GM23248 (cell line): ENCODE data around the gene KLHDC9. TPM values are rescaled to one million over a fixed set of nuclear protein-coding genes. Genes with fewer than 3 reads are reported as not detected.

Source experiments
- DNase-seq: peaks from one replicate; pipeline ENCODE4 v3.0.0-alpha.2; 2015
- H2AFZ ChIP-seq: fragments of 200-600 bp; sonication (generic); 2 replicates; pipeline ENCODE4 v1.6.1; 2016; ENCODE audit warnings: antibody characterized with exemption
- H3F3A ChIP-seq: fragments of 200-600 bp; sonication (generic); 2 replicates; pipeline ENCODE4 v1.6.1; 2016; ENCODE audit warnings: mild to moderate bottlenecking, antibody characterized with exemption, mixed run types; ENCODE audit not compliant: insufficient read depth
- H3K27ac ChIP-seq: fragments of 200-600 bp; sonication (generic); 2 replicates; pipeline ENCODE4 v1.5.1; 2016; ENCODE audit warnings: mild to moderate bottlenecking
- H3K27me3 ChIP-seq: fragments of 200-600 bp; sonication (generic); replicated peaks from 2 replicates; pipeline ENCODE4 v1.6.1; 2016; ENCODE audit warnings: mild to moderate bottlenecking; ENCODE audit not compliant: insufficient read depth
- H3K36me3 ChIP-seq: fragments of 200-600 bp; sonication (generic); 2 replicates; pipeline ENCODE4 v1.6.1; 2016; ENCODE audit warnings: low read depth, mild to moderate bottlenecking
- H3K4me1 ChIP-seq: fragments of 200-600 bp; sonication (generic); 2 replicates; pipeline ENCODE4 v1.6.1; 2016; ENCODE audit warnings: mild to moderate bottlenecking; ENCODE audit not compliant: insufficient read depth
- H3K4me2 ChIP-seq: fragments of 200-600 bp; sonication (generic); one replicate; pipeline ENCODE4 v1.6.1; 2016; ENCODE audit warnings: mild to moderate bottlenecking; ENCODE audit not compliant: unreplicated experiment
- H3K4me3 ChIP-seq: fragments of 200-600 bp; sonication (generic); 2 replicates; pipeline ENCODE4 v1.5.1; 2016; ENCODE audit warnings: mild to moderate bottlenecking
- H3K79me2 ChIP-seq: fragments of 200-600 bp; sonication (generic); 2 replicates; pipeline ENCODE4 v1.6.1; 2016; ENCODE audit warnings: mild to moderate bottlenecking; ENCODE audit not compliant: insufficient read depth
- H3K9ac ChIP-seq: fragments of 200-600 bp; sonication (generic); 2 replicates; pipeline ENCODE4 v1.6.1; 2016; ENCODE audit warnings: mild to moderate bottlenecking
- H3K9me2 ChIP-seq: fragments of 200-600 bp; sonication (generic); 2 replicates; pipeline ENCODE4 v1.6.1; 2016; ENCODE audit warnings: mixed run types, mild to moderate bottlenecking, moderate library complexity; ENCODE audit not compliant: insufficient read depth
- H3K9me3 ChIP-seq: fragments of 200-600 bp; sonication (generic); one replicate; pipeline ENCODE4 v1.6.1; 2017; ENCODE audit warnings: low read depth
- H4K20me1 ChIP-seq: fragments of 200-600 bp; sonication (generic); 2 replicates; pipeline ENCODE4 v1.6.0; 2016; ENCODE audit not compliant: insufficient read depth
- EZH2 ChIP-seq: fragments of 200-600 bp; sonication (generic); IDR thresholded peaks from 2 replicates; pipeline ENCODE4 v1.6.1; 2018; ENCODE audit warnings: antibody characterized with exemption, mild to moderate bottlenecking; ENCODE audit not compliant: insufficient read depth, poor library complexity, severe bottlenecking
- EZH2phosphoT487 ChIP-seq: fragments of 200-600 bp; sonication (generic); IDR thresholded peaks from 2 replicates; pipeline ENCODE4 v1.6.1; 2018; ENCODE audit warnings: antibody characterized with exemption, moderate library complexity, mild to moderate bottlenecking, low read depth; ENCODE audit not compliant: insufficient read depth
- WGBS, 2 experiments: methylation state at CpG; one replicate each; pipeline ENCODE4 v1.1.6; 2015 to 2017; ENCODE audit warnings: low lambda C conversion rate in 2 of 2, low coverage in 1 of 2; ENCODE audit errors: missing lambda C conversion rate in 2 of 2; 5-methylcytosine and 5-hydroxymethylcytosine counted together
- in situ Hi-C: fragments of 300-500 bp; cut with MboI; formaldehyde crosslinking; loops from 2 replicates; pipeline ENCODE4 v1.15.0; 2020
- polyA plus RNA-seq: library from polyadenylated mRNA; unstranded; fragments of >200 nt; fragmentation: Nextera tagmentation; extraction: Ambion mirVana; gene quantifications from 2 replicates; pipeline ENCODE4 v1.2.1, GENCODE V29; 2016
- small RNA-seq: library from RNA; depleted of rRNA; stranded (forward); fragments of <200 nt; gene quantifications from one replicate; pipeline ENCODE3, GENCODE V24; 2014; ENCODE audit warnings: low read depth, low replicate concordance
- total RNA-seq: library from RNA; depleted of rRNA; stranded (reverse); fragments of >200 nt; shearing (Covaris generic); gene quantifications from 2 replicates; pipeline ENCODE4 v1.2.3, GENCODE V29; 2014; rRNA removed

The KLHDC9 gene
- total and polyA plus RNA-seq, 2 experiments from 2014 or later: 3.2 to 3.7 TPM

GRCh38 chr1:161139766-161140165 is 41.6 kb downstream of the KLHDC9 start:
- Histone ChIP-seq H3K4me2 (no peak overlapping the region), H3K9me2 (no peaks in the 10 kb centered on the region), H3K4me1 (no peaks in the 10 kb centered on the region), H3K27ac (no peak overlapping the region), H3K36me3 (no peaks in the 10 kb centered on the region), H3K9me3 (no peaks in the 10 kb centered on the region), H3K9ac (no peak overlapping the region), H3F3A (0 out of 2 replicates have a peak, but pooled peaks cover 13% of the 10 kb centered on the region), H4K20me1 (no peaks in the 10 kb centered on the region), H3K4me3 (no peak overlapping the region), H3K79me2 (peaks cover 26% of the 10 kb centered on the region), H3K27me3 (no peaks in the 10 kb centered on the region), H2AFZ (no peak overlapping the region)
- DNase-seq: peak; percentile 70
- TF ChIP-seq EZH2phosphoT487 (no peak), EZH2 (no peak)
- WGBS, 2 experiments: 43 to 50% methylated on average over 1 of the region's 1 CpG
- in situ Hi-C loops: no loop called here

DNA sequence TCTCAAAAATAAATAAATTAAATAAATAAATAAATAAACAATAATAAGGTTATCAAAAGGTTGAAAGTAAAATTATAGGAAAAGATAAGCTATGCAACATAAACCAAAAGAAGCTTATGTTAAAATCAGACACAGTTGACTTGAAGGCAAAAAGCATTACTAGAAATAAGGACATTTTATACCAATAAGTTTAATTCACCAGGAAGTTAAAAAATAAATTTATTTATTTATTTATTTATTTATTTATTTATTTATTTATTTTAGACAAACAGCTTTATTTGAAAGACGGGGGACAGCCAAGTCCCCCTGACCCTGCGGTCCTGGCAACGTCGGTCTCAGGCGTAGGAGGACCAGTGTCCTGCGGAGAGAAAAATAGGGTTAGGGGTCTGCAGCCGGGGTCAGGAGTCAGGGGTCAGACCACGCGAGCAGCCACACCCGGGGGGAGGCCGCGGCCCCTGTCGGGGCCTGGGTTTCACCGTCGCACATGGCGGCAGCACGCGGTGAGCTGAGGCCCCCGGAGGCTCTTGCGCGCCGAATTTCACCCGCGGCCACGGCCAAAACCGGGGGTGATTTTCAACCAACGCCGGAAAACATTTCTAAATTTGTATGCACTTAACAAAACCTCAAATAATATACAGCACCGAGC is 42.7 kb downstream of the KLHDC9 start:
- no peak overlapping the region for H2AFZ ChIP-seq
- H3F3A ChIP-seq: 0 out of 2 replicates have a peak, but pooled peaks cover 13% of the 10 kb centered on the region
- TF ChIP-seq EZH2phosphoT487: no peak
- H3K27me3 ChIP-seq: no peaks in the 10 kb centered on the region
- in situ Hi-C loops: no loop called here
- no peaks in the 10 kb centered on the region for H4K20me1 ChIP-seq
- DNase-seq: no peak
- no peak overlapping the region for H3K4me2 ChIP-seq
- no peak overlapping the region for H3K4me3 ChIP-seq
- H3K9me2 ChIP-seq: no peaks in the 10 kb centered on the region
- no peaks in the 10 kb centered on the region for H3K36me3 ChIP-seq
- no peaks in the 10 kb centered on the region for H3K4me1 ChIP-seq
- H3K9ac ChIP-seq: no peak overlapping the region
- no peaks in the 10 kb centered on the region for H3K9me3 ChIP-seq
- H3K79me2 ChIP-seq: peaks cover 15% of the 10 kb centered on the region
- no peak overlapping the region for H3K27ac ChIP-seq
- WGBS, 2 experiments: 97% methylated on average over 27 to 29 of the region's 29 CpGs

- no peak overlapping the region for H3K4me2 ChIP-seq
- no peak overlapping the region for H3K4me3 ChIP-seq
- WGBS, 2 experiments: 82 to 89% methylated on average over 3 of the region's 3 CpGs
- H3F3A ChIP-seq: no peaks in the 10 kb centered on the region
- H3K9me2 ChIP-seq: no peaks in the 10 kb centered on the region
- no peak for TF ChIP-seq EZH2
- no peak for TF ChIP-seq EZH2phosphoT487
- DNase-seq: no peak
- H4K20me1 ChIP-seq: no peaks in the 10 kb centered on the region
- H3K79me2 ChIP-seq: no peaks in the 10 kb centered on the region
- H3K4me1 ChIP-seq: no peaks in the 10 kb centered on the region
- in situ Hi-C loops: no loop called here
- no peaks in the 10 kb centered on the region for H3K36me3 ChIP-seq
- no peak overlapping the region for H3K9ac ChIP-seq
- no peaks in the 10 kb centered on the region for H3K27me3 ChIP-seq
- no peaks in the 10 kb centered on the region for H3K9me3 ChIP-seq
- H3K27ac ChIP-seq: no peak overlapping the region
- H2AFZ ChIP-seq: no peak overlapping the region
Measured at GRCh38 chr1:161145832-161146231, 47.7 kb downstream of the KLHDC9 start.

Small RNA genes lying within 50 kb of the gene (small RNA-seq; reads per million reads assigned to genes)
- gene RF01225: not detected

Other genes starting within 250 kb of the KLHDC9 start
- gene CD244, start 235.5 kb upstream of the KLHDC9 start, total RNA-seq: not detected in 2 replicates
- not detected in 2 replicates for gene CD244, start 235.5 kb upstream of the KLHDC9 start, polyA plus RNA-seq
- gene ITLN1, start 213.2 kb upstream of the KLHDC9 start, total RNA-seq: not detected in 2 replicates
- not detected in 2 replicates for gene ITLN1, start 213.2 kb upstream of the KLHDC9 start, polyA plus RNA-seq
- gene ITLN2, start 143.6 kb upstream of the KLHDC9 start, total RNA-seq: not detected in 2 replicates
- not detected in 2 replicates for gene ITLN2, start 143.6 kb upstream of the KLHDC9 start, polyA plus RNA-seq
- 0.76 and 1.5 TPM in 2 replicates for gene F11R, start 77.2 kb upstream of the KLHDC9 start, total RNA-seq
- 0.52 and 0.53 TPM in 2 replicates for gene F11R, start 77.2 kb upstream of the KLHDC9 start, polyA plus RNA-seq
- not detected in 2 replicates for gene TSTD1, start 59.4 kb upstream of the KLHDC9 start, total RNA-seq
- not detected in 2 replicates for gene TSTD1, start 59.4 kb upstream of the KLHDC9 start, polyA plus RNA-seq
- 53.2 and 68.4 TPM in 2 replicates for gene USF1, start 52.4 kb upstream of the KLHDC9 start, total RNA-seq
- 12.2 and 17.1 TPM in 2 replicates for gene USF1, start 52.4 kb upstream of the KLHDC9 start, polyA plus RNA-seq
- not detected in 2 replicates for gene ARHGAP30, start 28.5 kb upstream of the KLHDC9 start, total RNA-seq
- 0.21 and 0.29 TPM in 2 replicates for gene ARHGAP30, start 28.5 kb upstream of the KLHDC9 start, polyA plus RNA-seq
- gene NECTIN4, start 8.8 kb upstream of the KLHDC9 start, total RNA-seq: 0.54 TPM in 1 of 2 replicates, not detected in the other
- gene NECTIN4, start 8.8 kb upstream of the KLHDC9 start, polyA plus RNA-seq: 0.40 and 0.54 TPM in 2 replicates
- gene PFDN2, start 19.7 kb downstream of the KLHDC9 start, total RNA-seq: 32.4 and 35.9 TPM in 2 replicates
- 121 and 125 TPM in 2 replicates for gene PFDN2, start 19.7 kb downstream of the KLHDC9 start, polyA plus RNA-seq
- gene NIT1, start 19.7 kb downstream of the KLHDC9 start, total RNA-seq: 16.6 and 24.3 TPM in 2 replicates
- 30.4 and 30.9 TPM in 2 replicates for gene NIT1, start 19.7 kb downstream of the KLHDC9 start, polyA plus RNA-seq
- gene DEDD, start 34.3 kb downstream of the KLHDC9 start, total RNA-seq: 30.4 and 36.7 TPM in 2 replicates
- 37.8 and 38.4 TPM in 2 replicates for gene DEDD, start 34.3 kb downstream of the KLHDC9 start, polyA plus RNA-seq
- 42.6 and 86.2 TPM in 2 replicates for gene UFC1, start 55.6 kb downstream of the KLHDC9 start, total RNA-seq
- 89.5 and 89.6 TPM in 2 replicates for gene UFC1, start 55.6 kb downstream of the KLHDC9 start, polyA plus RNA-seq
- 6.3 and 10.5 TPM in 2 replicates for gene USP21, start 61.1 kb downstream of the KLHDC9 start, total RNA-seq
- gene USP21, start 61.1 kb downstream of the KLHDC9 start, polyA plus RNA-seq: 16.0 and 16.5 TPM in 2 replicates
- 18.8 and 36.2 TPM in 2 replicates for gene PPOX, start 68.1 kb downstream of the KLHDC9 start, total RNA-seq
- gene PPOX, start 68.1 kb downstream of the KLHDC9 start, polyA plus RNA-seq: 21.5 and 25.9 TPM in 2 replicates
- gene B4GALT3, start 79.1 kb downstream of the KLHDC9 start, total RNA-seq: 33.3 and 34.5 TPM in 2 replicates
- 30.6 and 31.3 TPM in 2 replicates for gene B4GALT3, start 79.1 kb downstream of the KLHDC9 start, polyA plus RNA-seq
- 5.9 and 9.8 TPM in 2 replicates for gene ADAMTS4, start 100.7 kb downstream of the KLHDC9 start, total RNA-seq
- gene ADAMTS4, start 100.7 kb downstream of the KLHDC9 start, polyA plus RNA-seq: 5.3 and 7.2 TPM in 2 replicates
- gene NDUFS2, start 104.0 kb downstream of the KLHDC9 start, total RNA-seq: 104 and 125 TPM in 2 replicates
- 135 and 141 TPM in 2 replicates for gene NDUFS2, start 104.0 kb downstream of the KLHDC9 start, polyA plus RNA-seq
- not detected in 2 replicates for gene FCER1G, start 116.9 kb downstream of the KLHDC9 start, total RNA-seq
- gene FCER1G, start 116.9 kb downstream of the KLHDC9 start, polyA plus RNA-seq: 0.49 TPM in 1 of 2 replicates, not detected in the other
- gene APOA2, start 125.3 kb downstream of the KLHDC9 start, total RNA-seq: not detected in 2 replicates
- not detected in 2 replicates for gene APOA2, start 125.3 kb downstream of the KLHDC9 start, polyA plus RNA-seq
- 6.5 and 19.1 TPM in 2 replicates for gene TOMM40L, start 127.7 kb downstream of the KLHDC9 start, total RNA-seq
- 5.7 and 5.8 TPM in 2 replicates for gene TOMM40L, start 127.7 kb downstream of the KLHDC9 start, polyA plus RNA-seq
- not detected in 2 replicates for gene NR1I3, start 139.8 kb downstream of the KLHDC9 start, total RNA-seq
- gene NR1I3, start 139.8 kb downstream of the KLHDC9 start, polyA plus RNA-seq: 0.70 TPM in 1 of 2 replicates, not detected in the other
- gene PCP4L1, start 160.4 kb downstream of the KLHDC9 start, total RNA-seq: not detected in 2 replicates
- gene PCP4L1, start 160.4 kb downstream of the KLHDC9 start, polyA plus RNA-seq: not detected in 2 replicates
- 0.11 TPM in 1 of 2 replicates, not detected in the other for gene MPZ, start 211.6 kb downstream of the KLHDC9 start, total RNA-seq
- gene MPZ, start 211.6 kb downstream of the KLHDC9 start, polyA plus RNA-seq: not detected in 2 replicates
- gene SDHC, start 216.0 kb downstream of the KLHDC9 start, total RNA-seq: 17.4 and 39.2 TPM in 2 replicates
- 175 and 211 TPM in 2 replicates for gene SDHC, start 216.0 kb downstream of the KLHDC9 start, polyA plus RNA-seq